GM19023 (cell line): ENCODE measurements around the gene TMA16.

Source experiments
- ATAC-seq: cut with Tn5 transposase; IDR thresholded peaks from one replicate; pipeline ENCODE4 v1.9.1; 2021; ENCODE audit warnings: mild to moderate bottlenecking, moderate library complexity; ENCODE audit not compliant: unreplicated experiment

The TMA16 gene

DNA sequence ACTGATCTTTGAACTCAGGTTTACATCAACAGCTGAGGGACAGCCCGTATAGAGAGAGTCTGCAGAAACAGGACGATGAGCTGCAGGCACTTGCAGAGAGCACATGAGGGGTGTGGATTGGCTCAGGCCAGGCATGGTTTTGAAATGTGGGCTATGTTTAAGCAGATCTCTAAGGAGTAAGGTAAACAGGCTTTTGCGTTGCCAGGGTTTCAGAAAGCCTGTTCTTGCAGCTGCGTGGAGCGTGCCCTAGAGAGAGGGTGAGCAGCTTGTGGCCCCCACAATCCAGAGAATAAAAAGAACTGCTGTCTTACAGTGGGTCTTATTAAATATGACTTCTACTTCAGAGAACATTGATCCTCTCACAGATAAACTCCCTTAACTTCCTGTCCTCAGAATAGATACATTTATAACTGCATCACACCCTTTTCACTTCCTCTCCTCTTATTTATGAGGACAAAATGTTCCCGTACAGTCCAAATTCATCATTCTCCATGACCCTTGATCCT is 64.1 kb downstream of the TMA16 start:
- peak; percentile 60 for ATAC-seq

DNA sequence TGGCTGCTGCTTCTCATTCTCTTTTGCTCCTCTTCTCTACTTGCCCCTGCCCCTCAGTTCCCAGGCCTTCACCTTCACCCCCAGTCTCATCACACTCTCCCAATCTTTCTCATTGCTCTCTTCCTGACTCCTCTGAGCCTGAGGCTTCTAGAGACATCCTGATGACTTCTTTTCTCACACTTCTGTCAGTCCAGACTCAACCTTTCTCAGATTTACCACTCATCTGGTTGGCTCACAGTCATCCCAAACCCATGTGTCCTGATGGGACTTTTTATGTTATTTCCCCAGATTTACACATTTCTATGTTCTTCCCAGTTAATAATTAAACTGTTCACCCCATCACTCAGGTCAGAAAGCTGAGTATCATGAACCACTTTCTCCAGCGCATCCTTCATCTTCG is 68.0 kb downstream of the TMA16 start:
- ATAC-seq, result no peak

DNA sequence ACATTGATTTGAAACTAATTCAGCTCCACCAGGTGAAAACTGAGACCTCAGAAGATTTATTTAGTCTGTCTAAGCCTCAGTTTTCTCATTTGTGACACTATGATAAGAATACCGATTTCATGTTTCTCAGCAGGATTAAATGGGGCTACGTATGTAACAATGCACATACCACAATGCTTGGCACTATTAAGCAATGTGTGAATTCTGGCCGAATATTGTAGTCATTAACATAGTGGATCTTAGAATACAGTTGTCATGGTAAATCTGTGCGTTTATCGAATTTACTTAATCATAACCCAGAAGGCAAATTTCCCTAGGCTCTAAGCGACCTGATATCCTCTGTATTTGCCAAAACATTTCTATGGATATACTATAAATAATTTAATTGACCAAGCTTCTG is 69.1 kb downstream of the TMA16 start:
- ATAC-seq, result no peak

DNA sequence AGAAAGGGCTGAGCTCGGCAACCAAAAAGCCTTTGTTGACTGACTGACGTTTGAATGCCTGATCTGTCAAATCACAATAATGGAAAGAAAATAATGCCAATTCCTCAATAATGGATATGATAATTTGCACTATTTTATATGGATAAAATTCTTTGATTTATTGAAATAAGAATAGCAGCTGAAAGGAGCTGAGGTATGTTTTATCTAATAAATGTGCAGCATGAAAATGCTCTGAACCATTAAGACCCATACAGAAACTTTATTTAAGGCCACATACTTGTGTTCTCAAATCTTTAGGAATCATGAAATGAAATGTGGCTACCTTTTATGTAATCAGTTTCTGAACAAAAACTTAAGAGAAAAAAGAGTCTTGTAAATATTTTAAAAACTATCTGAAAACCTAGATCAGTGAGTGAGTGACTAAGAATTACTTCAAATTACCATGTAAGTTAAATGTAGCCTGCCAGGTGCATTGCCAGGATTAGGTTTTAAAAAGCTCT is 69.8 kb downstream of the TMA16 start:
- ATAC-seq, result no peak

DNA sequence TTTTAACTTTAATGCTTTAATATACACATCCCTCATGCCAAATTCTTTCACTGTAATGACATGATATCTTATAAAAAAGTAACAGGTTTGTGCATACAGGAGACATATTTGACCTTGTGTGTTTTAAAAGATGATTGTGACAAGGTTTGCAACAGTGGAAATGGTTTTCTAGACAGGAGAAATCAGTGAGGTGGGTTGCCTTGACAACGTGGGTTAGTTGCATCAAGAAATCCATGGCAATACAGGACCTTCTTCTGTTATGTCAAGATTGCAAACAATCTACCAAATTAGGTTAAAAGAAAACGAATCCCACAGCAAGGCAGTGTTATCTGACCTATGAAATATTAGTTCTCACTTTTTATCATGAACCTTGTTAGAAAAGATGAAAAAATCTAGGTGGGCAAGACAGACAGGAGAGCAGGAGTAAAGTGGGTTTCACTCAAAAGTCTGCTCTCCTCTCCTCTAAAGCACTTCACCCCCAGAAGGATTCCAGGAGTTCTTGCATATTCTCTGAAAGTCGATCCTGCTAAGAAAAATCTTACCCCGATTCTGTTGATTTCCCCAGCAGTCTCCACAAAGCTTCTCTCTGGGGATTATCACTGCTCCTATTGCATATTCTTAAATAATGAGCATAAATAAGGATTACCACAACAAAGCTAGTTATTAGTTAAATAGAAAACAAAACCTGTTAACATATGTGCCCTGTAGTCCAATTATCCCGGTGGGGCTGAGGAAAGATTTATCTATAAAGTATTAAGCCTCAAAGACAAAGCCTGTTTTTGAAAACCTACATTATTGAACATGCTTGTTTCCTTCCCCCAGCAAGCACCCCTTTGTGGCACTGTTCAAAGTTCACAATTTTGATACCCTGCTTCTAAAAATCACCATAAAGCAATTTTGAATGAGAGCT is 71.0 kb downstream of the TMA16 start:
- ATAC-seq, result no peak

DNA sequence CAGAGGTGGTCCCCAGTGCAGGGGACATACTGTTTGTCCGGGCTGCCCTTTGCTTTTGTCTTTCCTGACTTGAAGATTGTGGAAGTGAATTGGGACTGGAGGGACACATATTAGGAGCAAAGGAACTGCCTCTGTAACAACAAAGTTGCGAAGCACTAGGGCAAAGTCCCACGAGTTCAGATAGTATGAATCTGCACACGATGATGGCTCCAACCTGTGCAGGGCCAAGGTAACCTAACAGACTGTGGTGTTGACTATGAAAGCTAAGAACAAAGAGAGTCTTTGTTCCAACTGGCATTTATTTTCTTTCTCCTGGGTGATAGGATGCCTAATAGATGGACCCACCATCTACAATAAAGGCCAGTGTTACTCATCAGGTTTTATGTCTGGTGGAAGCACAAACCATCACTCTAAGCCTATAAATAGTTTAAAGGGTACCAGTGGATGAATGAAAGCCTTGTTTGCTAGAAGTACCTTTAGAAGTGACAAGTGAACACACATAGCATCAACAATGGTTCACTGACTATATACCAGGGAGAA is 71.8 kb downstream of the TMA16 start:
- no peak for ATAC-seq

DNA sequence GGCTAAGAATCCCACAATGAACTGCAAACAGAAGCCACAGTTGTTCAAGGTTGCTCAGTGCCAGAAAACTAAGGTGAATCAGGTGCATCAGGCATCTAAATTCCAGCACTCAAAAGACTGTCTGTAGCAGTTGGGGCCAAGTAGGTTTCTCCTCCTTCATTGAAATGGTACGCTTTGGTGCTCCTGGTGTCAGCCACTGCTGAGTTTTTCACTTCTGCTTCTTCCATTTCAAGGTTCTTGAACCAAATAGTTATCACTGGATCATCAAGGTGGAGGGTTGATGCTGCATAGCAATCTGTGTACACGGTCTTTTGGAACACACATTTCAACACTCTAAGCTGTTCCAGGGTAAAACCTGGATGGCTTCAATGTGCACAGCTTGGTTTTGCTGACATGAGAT is 74.4 kb downstream of the TMA16 start:
- peak; percentile 87 for ATAC-seq
